GM18526 (cell line): ENCODE results near the gene RXRB.

Experiments used
- POLR2A ChIP-seq: IDR thresholded peaks from 3 replicates; pipeline ENCODE4 v1.6.1; 2011; ENCODE audit not compliant: insufficient read length; ENCODE audit errors: extremely low read depth

The RXRB gene

GRCh38 chr6:33192105-33192646 is 8.3 kb downstream of the RXRB start, which contains the start of gene COL11A2:
TSS of gene COL11A2 (minus strand) at chr6:33192467. CDS start at chr6:33192240, 227 bp downstream.
- no peak for TF ChIP-seq POLR2A

- no peak for TF ChIP-seq POLR2A
Observed at GRCh38 chr6:33191383-33192104, 8.9 kb downstream of the RXRB start.

GRCh38 chr6:33190504-33191107 is 9.9 kb downstream of the RXRB start:
- no peak for TF ChIP-seq POLR2A

DNA sequence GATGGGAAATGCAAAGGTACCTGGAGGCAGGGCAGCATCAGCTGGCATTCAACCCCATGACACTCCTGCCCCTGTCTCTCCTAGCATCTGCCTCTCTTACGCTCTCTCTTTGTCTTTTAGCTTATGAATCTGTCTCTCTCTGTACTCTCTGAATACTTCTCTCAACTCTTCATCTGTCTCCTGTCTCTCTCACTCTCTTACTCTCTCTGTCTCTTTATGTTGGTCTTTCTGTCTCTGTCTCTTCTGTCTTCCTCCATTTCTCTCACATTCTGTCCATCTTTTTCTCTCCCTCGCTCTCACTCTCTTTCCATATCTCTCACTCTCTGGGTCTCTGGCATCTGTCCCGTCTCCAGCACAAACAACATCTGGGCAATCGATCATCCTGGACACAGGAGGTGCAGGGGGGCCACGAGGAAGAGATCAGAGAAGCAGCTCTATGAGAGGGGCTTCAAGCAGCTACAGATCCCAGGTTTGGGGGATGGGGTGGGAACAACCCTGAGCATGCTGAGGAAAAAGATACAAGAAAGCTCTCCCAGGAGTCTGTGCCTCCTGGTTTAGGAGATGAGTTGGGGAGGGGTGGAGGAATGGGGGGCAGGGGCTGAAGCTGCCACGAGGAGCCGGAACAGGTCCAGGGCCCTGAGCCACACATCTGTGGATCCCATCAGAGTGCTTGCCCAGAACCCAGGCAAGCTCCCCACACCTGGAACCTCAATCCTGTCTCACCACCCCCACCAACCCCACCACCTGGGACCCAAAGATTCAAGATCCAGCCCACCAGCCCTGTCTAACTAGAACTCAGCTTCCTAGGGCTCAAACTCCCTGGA is 10.6 kb downstream of the RXRB start:
- no peak for TF ChIP-seq POLR2A

- no peak for TF ChIP-seq POLR2A
Observed at GRCh38 chr6:33189164-33189563, 11.3 kb downstream of the RXRB start.

GRCh38 chr6:33187809-33188208 is 12.7 kb downstream of the RXRB start:
- TF ChIP-seq POLR2A, result no peak

- no peak for TF ChIP-seq POLR2A
Observed at GRCh38 chr6:33185654-33186187, 14.7 kb downstream of the RXRB start.

DNA sequence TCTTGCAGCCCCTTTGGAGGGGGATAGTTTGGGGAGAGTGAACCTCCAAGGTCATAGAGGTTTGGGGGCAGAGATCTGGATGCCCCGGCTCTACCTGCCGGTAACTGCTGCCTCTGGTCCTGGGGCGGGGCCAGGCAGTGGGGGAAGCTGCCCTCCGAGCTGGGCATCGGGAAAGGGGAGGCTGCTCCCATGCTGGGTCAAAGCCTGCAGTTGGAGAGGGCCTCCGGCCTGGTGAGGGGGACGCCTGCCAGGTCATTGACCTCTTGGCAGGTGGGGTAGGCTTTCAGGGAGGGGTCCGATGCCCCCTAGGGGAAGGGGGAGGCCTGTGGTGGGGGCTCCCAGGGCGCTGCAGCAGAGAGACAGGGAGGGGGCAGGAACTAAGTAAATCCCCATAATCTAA is 15.3 kb downstream of the RXRB start:
- TF ChIP-seq POLR2A, result no peak

DNA sequence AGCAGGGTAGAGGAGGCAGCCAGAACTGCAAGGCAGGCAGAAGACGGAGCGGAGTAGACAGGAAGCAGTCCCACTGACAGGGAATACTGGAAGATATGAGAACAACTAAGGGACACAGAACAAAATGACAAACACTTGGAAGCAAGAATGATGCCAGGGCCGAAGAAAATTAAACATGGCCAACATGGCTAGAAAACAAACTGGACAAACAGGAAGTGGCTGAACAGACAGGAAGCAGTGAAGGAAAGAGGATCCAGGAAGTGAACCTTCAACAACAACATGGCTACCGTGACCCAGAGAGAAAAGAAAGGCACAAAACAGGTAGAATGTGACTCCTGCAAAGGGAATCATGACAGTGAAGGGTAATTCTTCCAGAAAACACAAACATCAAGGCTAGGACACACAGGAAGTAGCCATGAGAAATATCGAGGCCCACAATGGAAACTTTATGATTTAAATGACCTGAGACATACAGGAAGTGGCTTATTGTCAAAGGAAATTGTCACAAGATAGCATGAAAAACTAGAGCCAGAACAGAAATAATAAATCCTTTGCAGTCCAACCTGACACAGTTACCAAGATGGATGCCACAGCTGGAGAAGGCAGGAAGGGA is 17.3 kb downstream of the RXRB start:
- no peak for TF ChIP-seq POLR2A

DNA sequence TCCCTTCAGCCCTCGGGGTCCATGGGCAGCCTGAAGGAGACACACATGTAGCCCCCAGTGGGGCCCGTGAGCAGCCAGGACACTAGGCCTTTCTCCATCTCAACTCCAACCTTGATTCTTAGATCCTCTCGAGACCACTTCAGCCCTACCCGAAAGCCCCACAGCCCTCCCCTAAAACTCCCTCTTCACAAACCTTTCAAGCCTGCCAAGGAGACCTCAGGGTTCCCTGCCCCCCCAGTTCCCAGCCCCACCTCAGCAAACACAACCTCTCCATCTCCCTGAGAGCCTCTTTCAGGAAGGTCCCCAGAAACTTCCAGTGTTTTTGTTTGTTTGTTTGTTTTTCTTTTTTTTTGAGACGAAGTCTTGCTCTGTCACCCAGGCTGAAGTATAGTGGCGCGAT is 19.3 kb downstream of the RXRB start:
- TF ChIP-seq POLR2A, result no peak

DNA sequence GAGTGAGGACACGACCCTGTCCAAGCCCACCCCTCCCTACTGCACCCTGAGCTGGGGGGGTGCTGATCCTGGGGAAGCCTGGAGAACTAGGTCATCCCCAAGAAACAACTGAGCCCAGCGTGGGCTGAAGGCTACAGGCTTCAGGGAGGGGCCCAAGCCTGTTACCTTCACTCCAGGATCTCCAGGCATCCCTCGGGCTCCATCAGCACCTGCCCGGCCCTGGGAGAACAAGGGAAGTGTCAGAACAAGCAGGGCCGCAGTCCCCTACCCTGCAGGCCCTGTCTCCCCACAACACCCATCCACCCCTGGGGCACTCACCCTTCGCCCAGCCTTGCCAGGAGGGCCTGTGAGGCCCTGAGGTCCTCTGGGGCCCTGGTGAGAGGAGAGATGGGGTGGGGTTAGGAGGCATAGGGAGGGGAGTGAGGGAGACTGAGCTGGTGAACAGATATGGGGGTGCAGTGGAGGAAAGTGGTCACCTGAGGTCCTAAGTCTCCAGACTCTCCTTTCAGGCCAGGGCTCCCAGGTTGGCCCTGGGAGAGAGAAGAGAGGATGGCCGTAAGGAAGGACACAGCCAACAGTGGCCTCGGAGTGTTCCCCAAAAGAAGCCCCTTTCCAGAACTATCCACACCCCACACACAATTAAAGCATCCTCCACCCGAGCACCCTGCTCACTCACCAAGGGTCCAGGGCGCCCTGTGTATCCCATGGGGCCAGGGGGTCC is 21.6 kb downstream of the RXRB start:
- TF ChIP-seq POLR2A, result no peak

DNA sequence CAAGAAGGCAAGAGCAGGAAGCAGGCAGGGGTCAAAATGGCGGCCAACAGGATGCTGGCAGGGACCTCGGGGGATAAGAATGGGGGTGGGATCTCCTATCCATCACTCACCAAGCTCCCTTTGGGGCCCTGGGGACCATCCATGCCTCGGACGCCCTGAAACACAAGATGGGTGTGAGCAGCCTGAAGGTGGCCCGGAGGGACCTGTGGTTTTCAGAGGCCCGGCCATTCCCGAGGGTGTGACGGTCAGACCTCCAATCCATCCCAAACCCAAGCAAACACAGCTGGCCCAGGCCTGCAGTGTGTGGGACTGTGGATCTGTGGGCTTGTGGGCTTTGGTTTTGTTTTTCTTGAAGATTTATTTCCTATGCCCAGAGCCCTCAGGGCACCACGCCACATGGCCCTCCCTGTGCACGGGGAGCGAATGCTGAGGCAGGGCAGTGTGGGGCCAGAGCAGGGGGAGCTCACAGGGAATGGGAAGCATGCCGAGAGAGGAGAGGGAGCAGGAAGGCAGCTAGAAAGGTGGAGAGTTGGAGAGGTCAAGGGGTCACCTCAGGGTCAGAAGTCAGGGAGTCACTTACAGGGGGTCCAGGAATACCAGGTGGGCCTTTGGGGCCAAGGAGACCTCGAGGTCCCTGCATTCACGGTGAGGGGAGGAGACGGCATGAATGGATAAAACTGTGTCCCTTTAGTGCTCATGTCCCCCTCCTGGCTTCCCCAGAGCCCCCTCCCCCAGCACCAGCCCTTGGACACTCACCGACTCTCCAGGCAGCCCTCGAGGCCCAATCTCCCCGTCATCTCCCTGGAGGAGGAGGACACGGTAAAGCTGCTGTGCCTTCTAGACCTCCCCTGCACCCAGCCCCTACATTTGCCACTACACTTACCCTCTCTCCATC is 22.7 kb downstream of the RXRB start:
- no peak for TF ChIP-seq POLR2A

DNA sequence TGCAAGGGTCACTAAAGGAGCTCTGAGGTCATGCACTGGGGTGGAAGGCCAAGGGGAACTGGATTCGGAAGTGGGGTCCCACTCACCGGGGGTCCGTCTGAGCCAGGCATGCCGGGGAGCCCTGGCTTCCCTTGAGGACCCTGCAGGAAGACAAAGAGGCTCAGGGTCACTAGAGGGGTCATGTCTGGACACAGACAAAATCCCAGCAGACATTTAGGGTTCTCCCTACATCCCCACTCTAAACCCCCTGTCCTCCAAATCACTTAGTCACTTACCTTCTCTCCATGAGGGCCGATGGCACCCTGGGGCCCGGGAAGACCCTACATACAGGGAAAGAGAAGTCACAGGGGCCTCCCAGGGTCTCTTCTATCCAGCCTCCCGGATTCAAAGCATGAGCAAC is 23.6 kb downstream of the RXRB start:
- no peak for TF ChIP-seq POLR2A

DNA sequence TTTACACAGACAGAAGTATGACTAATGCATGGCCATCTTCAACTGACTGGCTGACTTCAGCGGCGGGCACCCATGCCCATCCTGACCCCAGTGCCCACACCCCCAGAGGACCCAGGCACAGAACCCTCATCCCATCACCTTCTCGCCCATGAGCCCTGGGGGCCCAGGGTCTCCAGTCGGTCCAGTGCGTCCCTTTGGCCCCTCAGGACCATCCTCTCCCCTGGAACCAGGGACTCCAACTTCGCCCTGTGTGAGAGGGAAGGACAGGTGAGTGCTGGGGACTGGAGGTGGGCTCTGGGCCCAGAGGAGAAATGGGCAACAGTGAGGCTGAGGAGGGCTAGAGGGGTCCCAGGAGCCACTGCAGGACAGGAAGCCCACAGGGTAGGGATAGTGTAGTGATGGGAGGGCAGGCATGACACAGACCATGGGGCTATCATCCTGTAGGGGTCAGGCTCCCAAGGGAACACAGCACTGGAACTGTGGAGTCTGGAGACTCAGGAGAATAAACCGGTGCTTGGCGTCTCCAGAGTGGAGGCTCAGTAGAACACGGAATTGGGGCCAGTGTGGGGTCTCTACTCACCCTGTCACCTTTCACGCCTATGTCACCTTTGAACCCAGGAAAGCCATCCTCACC is 24.9 kb downstream of the RXRB start:
- TF ChIP-seq POLR2A, result no peak
